DMS 273 treated with DMSO at 0.1 percent for 48 hours (cell line): ENCODE measurements around the gene ARMCX2.
A peak's percentile ranks its signal among the peaks of the same experiment; 100 is the strongest.
"Not testable (repeated sequence)": the region's sequence is repeated elsewhere in the genome, so short reads cannot be mapped to it uniquely, and the experiment has no call there.

Experiments
- DNase-seq: peaks from one replicate; lab custom pipeline; 2025; lab: John Stamatoyannopoulos, UW

The ARMCX2 gene

DNA sequence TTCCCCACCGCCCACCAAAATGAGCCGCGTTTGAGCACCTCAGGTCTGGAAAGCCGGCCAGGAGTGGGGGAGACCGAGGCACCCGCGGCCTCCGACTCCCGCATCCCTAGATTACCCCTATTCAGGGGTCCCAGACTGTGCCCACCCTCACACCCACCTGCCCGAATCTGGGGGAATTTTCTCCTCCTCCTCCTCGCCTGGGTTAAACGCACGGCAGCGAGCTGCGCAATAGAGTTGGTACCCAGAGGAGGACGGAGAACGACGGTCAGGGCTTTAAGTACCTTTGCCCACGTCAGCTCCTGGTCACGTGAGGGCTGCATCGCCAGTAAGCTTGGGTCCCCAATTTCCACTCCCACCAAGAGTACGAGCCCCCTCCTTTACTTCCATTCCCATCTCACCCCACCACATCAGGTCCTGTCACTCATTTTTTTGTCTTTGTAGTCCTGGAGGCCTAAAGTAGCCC is at the start of gene ARMCX2:
TSS of gene ARMCX2 (minus strand) at position 250 of the 463 bp plus-strand sequence. CDS start 2,262 bp downstream, outside the sequence.
- no peak for DNase-seq

DNA sequence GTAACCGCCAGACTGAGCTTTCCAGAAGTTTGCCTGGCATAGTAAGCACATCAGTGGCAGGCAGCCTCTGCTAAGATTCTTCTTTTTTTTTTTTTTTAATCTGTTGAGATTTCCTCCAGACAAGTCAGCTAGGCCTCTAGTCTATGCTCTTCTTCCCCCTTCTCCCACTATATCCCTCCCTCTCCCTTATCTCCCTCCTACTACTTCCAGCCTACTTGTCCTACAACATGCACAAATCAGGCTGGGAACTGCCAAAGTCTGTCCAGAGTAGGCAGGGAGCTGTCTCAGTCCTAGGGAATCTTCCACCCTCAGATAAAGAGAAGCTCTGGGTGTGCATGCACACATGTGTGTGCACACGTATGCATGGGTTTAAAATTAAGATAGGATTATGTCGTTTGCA is 49.7 kb upstream of the ARMCX2 start:
- DNase-seq, result no peak

DNA sequence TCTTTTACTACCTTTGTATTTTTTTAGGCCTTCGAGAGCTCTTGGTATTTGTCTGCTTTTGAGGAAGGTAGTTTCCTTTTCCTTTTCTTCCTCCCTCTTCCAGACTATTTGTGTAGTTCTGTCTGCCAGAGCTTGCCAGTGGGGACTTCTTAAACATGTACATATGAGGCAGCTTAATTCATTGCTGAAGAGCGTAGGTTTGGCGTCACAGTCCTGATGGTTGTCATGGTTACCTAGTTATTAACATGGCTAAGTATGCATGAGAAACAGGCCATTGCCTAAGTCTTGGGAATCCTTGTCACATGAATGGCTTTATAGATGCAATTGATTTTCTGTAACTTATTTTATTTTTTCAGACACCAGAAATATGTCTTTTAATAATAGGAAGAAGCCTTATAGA is 48.5 kb upstream of the ARMCX2 start:
- DNase-seq, result no peak

DNA sequence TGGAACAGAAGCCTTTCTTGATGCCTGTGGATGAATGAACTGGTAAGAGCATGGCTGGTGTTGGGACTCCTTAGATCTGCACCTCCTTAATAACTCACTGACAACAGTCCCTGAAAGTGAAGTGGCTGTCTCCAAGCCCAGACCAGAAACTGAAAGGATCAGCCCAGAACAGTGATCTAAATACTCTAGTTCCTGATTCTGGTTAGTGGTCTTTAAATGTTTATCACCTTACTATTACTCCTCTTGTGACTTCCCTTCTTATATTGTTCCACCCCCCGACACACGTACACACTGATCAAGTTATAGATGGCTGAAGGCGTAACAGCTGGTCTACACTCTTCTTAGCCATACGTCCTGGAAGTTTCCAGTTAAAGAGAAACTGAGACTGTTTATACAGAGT is 33.8 kb upstream of the ARMCX2 start:
- no peak for DNase-seq

DNA sequence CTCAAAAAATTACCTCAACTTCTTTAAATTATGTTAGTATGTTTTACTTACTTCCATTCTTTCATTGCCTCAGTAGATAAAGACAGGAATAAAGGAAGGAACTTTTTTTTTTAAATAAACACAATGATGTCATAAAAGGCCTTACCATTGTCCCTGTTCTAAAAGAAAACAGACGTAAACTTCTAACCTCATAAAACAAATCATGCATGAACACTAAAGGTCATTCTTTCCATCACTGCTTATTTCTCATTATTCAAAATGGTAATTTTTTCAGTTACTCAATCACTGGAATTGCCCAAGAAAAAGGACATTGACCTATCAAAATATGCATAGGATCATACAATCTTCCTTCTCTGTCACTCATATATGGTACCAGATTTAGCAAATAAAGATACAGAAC is 32.2 kb upstream of the ARMCX2 start:
- no peak for DNase-seq

DNA sequence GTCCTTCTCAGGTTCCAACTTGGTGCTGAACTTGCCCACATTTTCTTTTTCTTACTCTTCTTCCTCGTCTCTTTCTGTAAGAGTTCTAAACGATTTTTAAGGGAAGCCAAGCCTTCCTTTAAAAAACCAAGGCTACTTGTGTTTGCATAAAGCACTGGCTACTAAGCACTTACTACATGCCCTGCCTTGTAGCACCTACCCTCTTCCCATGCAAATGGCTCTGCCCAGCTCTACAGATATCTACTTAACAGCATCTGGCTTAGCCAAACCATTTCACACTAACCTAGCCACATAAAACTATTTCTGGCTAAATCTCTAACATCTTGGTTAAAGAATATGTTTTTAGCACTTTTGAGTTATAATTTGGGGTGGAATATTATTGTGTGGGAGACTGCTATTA is 26.9 kb upstream of the ARMCX2 start:
- no peak for DNase-seq

DNA sequence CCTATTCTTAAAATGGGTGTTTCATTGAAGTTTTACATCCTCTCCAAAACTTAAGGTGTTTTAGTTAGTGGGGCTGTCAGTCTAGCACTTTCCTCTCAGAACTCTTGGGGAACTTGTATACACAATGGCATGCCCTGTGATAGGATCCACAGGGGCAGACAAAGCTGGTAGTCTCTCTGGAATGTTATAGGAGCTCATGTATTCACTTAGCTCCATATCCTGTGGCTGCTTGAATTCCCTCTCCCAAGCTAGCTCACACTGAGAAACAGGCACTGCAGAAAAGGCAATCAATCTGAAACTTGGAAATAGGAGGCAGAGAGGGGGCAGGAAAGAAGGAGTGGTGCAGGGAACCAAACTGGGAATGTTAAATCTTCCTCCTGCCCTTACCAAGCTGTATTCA is 26.3 kb upstream of the ARMCX2 start:
- DNase-seq, result no peak

DNA sequence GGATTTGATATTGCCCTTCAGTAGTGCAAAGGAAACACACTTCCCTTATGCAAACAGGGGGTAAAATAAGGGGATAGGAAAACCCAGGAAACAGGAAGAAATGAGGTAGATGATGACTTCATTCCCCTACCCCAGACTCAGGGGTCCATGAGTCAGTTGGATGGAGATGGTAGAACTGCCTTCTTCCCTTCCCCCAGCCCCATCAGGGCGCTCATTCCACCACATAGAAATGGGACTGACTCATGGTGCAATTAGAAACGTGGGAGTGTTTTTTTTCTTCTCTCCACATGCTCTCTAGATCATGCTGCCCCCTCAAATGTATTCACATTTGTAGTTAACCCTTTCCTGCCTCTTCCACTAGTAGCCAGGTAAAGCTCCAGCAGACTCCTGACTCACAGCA is 23.1 kb upstream of the ARMCX2 start:
- DNase-seq, result no peak

DNA sequence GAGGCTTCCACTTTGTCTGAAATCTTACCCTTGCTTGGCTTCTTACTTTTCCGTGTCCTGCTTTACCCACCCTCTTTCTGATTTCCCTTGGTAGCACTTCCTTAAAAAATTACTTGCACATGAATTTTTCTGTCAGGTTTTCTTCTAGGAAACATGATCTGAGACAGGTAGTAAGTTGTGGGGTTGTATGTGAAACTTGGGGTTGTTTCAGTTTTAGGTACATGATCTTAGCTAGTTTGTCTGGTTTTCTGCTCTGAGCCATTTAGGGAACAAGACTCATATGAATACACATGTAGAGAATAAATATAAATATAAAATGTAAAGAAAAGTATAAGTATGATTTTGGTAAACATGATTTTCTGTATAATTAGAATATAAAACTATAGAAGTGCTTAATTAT is 17.4 kb upstream of the ARMCX2 start:
- DNase-seq, result no peak

DNA sequence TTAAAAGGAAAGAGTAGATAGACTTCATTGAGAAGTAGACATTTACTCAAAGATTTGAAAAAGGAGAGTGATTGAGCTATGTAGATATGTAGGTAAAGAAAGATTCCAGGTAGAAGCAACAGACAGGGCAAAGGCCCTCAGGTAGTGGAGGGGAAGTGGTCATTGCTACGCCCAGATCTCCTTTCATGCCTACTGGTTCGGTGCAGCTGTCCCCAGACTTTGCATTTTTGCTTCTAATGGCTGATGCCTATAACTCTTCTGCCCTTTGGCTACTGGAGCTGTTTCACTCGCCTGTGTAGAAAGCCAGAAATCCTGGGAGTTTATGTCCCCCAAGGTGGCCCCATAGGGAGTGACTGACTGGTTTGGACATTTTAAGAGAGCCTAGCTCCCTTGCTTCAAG is 16.9 kb upstream of the ARMCX2 start:
- DNase-seq, result no peak

DNA sequence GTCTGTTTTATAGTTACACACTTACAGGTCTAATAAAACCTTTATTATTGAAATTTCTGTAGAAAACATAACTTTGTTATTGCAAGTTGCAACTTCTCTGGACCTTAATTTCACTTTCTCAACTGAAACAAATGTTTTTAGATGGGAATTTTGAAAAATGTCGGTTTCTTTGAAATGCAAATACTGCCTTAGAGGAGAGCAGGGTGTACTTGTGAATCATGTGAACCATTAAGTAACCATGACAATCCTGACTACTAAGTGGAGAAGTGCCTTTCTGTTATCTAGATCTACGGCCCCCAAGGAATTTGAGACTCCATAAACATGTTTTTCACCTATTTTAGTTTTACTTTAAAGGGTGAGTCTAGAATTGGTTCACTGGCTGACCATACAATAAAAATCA is 8.5 kb upstream of the ARMCX2 start:
- no peak for DNase-seq

DNA sequence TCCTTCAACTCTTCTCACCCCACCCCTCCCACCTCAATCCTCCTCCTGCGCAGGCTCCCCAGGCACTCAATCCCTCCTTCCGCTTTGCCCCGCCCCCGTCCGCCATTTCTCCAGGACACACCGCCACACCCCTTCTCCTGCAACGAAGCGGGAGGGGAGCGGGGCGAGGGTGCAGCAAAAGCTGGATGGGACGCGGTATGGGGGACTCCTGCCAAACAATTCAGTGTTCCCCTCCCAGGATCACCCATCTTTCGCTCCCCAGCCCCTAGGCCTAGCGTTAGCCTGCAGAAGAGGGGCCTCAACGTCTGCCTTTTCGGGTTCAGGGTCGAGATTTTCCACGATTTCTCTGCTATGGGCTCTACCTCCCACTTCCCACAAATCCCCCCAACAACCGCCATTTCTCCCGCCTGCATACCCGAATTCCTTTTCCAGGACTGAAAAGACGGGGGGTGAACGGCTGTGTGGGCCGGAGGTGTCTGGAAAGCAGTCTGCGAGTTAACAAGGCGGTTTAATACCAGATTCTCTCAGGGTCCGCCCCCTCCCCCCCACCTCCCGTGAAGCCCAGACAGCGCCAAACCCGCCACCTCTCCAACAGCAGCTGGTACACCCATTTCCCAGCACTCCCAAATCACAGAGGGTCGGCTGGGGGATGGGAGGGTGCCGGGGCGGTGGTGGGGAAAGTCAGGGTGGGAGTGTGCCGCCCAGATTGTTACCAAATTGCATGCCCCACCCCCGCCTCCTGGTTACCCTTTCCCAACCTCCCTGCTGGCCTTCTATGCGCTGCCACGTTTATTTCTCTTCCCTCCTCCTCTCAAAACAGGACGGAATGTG is 774 bp downstream of the ARMCX2 start:
- peak; percentile 12 for DNase-seq

DNA sequence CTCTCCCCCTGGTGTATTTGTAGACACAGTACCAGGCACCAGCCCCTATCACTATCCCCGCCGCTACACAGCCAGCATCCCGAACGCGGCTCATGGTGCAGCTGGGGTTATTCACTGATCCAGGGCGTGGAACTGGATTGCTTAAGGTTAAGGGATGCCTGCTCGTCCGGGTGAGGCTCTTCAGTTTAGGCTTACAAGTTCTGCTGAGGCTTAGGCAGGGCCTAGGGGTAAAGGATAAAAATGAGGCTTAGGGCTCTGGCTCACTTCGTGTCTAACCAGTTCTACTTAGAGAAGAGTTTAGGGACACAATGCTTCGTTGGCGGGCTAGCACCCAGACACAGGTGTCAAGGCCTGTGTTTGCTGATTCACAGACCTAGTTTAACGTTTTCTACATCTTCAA is 2.2 kb downstream of the ARMCX2 start:
- DNase-seq, result no peak

DNA sequence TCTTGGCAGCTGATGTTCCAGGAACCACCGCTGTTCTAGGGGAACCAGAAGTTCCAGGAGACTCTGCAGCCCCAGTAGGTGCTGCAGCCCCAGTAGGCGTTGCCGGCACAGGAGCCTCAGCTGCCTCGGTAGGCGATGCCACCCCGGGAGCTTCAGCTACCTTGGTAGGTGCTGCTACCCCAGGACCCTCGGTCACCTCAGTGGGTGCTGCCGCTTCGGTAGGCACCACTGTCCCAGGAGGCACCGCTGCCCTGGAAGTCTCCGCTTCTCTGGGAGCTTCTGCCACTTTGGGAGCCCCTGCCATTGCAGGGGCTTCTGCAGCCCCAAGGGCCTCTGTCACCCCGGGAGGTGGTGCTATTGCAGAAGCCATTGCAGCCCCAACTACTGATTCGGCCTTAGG is 2.8 kb downstream of the ARMCX2 start:
- DNase-seq, result no peak

DNA sequence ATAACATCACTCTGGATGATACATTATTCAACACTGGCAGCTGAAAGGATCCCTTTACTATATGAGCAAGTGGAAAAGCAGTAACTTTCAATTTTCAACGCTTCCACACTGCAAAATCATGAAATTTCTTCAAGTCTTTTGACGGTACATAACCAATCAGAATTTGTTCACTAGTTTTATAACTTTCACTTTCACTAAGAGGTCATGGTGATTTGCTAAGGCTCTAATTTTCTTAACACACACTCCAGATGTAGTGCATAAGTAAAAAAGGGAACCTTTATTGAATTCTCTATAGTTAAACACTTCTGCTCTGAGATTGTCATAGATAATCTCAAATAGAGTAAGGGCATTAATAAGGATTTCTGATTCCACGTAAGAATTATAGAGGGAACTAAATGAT is 4.1 kb downstream of the ARMCX2 start:
- no peak for DNase-seq

DNA sequence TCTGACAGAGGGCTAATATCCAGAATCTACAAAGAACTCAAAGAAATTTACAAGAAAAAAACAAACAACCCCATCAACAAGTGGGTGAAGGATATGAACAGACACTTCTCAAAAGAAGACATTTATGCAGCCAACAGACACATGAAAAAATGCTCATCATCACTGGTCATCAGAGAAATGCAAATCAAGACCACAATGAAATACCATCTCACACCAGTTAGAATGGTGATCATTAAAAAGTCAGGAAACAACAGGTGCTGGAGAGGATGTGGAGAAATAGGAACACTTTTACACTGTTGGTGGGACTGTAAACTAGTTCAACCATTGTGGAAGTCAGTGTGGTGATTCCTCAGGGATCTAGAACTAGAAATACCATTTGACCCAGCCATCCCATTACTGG is 11.9 kb downstream of the ARMCX2 start:
- DNase-seq, result not testable (repeated sequence)

DNA sequence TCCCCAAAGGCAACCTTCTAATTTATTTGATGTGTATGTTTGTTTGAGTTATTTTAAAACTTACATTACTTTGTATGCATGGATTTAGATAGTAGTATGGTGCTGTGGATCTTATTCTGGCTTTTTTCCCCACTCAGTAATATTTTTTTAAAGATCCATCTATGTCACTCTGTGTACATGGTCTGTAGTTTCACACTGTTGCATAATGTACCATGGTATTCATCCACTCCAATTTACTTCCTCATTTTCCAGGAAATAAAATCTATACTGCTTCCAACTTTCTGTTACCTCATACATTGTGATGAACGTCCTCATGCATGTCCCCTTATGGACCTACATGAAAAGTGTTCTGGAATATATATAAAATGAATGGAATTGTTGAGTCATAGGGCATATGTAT is 17.6 kb downstream of the ARMCX2 start:
- DNase-seq, result no peak

DNA sequence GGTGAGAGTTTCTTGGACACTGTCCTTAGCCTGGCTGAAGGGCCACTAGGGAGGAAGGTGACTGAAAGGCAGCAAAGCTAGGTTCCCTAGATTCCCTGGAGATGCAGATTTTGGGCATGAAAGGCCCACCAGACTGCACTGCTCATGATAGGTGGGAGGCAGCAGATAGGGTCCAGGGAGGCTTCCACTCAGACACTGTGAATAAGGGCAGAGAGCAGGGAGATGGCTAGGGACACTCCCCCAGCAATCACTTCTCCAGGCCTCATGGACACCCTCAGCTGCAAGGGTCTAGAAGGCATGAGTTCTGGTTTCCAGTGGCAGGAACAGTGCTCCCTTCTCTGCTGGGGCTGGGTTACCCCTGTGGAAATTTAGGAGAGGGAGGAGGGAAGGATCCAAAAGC is 20.1 kb downstream of the ARMCX2 start:
- DNase-seq, result no peak

DNA sequence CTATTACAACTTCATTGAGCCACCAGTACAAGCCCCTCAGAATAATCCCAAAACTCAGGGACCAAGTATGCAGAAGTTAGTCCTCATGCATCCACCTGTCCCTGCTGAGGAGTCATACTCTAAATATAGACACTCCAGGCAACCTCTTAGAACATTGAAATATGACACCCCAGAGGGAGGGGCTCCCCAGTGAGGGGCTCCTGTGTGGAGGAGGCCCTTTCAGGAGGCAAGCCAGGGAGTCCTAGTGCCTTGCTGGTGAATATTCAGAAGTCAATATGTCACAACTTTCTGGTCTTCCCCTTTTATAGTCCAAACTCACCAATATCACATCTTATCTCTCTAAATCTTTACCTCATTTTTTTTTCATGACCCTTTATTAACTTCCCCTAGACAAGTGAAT is 40.3 kb downstream of the ARMCX2 start:
- DNase-seq, result no peak

DNA sequence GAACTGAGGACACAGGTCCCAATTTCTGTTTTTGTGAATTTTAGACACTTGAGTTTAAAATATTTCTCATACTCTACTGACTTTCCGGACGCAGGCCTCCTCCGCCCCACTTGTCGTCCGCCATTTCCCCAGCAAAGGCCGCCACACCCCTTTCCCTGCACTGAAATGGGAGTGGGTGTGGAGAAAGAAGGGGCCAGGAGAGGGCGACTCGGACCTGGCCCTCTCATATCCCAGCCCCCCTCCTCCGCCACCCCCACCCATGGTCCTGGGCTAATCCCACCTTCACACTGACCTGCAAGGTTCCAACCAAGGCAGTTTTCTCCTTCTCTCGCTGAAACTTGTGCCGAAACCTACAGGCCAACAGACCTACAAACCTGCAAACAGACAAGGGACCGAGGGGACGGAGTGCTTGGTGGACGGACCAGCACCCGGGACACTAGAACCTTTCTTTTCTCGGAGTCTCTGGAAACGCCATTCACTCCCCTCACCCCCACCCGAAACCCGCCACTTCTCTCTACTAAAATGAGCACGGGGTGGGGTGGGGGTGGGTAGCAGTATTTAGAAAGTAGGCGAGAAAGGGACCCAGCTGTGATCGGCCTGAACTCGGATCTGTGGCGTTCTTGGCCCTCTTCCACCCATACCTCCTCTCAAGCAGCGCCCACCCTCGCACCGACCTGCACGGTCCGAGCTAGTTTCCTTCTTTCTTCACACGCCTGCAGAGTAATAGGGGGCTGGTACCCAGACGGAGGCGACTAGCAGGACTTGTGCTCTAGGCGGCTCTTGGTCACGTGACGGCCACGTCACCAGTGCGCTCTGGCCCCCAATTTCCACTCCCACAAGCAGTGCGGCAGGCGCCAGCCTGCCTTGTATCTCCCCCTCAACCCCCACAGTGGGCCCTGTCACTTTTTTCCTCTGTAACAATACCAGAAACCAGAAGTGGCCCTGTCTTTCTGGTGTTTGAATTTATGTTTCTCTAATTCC is 42.1 kb downstream of the ARMCX2 start, which contains the start of gene ARMCX6:
TSS of gene ARMCX6 (minus strand) at position 790 of the 981 bp plus-strand sequence. CDS start 1,380 bp downstream, outside the sequence.
- no peak for DNase-seq

DNA sequence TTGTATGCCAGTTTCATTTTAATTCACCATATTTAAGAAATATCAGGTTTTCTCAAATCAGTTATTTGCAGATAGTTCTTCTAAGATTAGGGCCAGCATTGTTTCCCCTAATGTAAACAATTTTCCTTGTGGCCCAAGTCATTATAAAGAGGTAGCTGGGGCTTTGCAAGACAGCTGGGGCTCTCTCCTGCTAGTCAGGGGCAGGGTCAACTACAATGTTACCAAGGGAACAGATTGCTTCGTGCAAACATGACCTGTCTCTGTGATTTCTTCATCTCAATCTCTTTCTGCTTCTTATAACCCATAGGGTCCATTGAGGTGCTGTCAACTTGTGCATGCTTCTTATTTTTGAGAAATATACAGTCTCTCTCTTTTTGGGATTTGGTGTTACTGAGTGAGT is 53.9 kb downstream of the ARMCX2 start:
- no peak for DNase-seq
